Sigmoid colon (tissue), 7 donors: ENCODE data around the gene CACNG7. TPM values are rescaled to one million over a fixed set of nuclear protein-coding genes. Genes with fewer than 3 reads are reported as not detected.

Source experiments
- DNase-seq: peaks from one replicate; pipeline ENCODE4 v3.0.0-alpha.2; 2019
- H3K27ac ChIP-seq, 4 donors: fragments of 200-600 bp; sonication (generic); one replicate each; pipeline ENCODE4 v1.5.1; 2016 to 2019; ENCODE audit warnings: mild to moderate bottlenecking in 1 of 4
- H3K27me3 ChIP-seq, 3 donors: fragments of 200-600 bp; sonication (generic); one replicate each; pipeline ENCODE4 v1.5.1; 2019; ENCODE audit warnings: mild to moderate bottlenecking in 1 of 3
- H3K36me3 ChIP-seq, 4 donors: fragments of 200-600 bp; sonication (generic); one replicate each; pipeline ENCODE4 v1.5.1; 2016 to 2019
- H3K4me1 ChIP-seq, 4 donors: fragments of 200-600 bp; sonication (generic); one replicate each; pipeline ENCODE4 v1.5.1; 2017 to 2019
- H3K4me3 ChIP-seq, 4 donors: fragments of 200-600 bp; sonication (generic); one replicate each; pipeline ENCODE4 v1.5.1; 2017 to 2019; ENCODE audit warnings: mild to moderate bottlenecking in 2 of 4, moderate library complexity in 1 of 4
- H3K9me3 ChIP-seq, 4 donors: fragments of 200-600 bp in 3 of 4; sonication (generic) in 3 of 4; one replicate each; pipeline versions ENCODE4 v1.5.1 to v1.6.1; 2013 to 2019
- CTCF ChIP-seq, 4 experiments: fragments of 450-650 bp in 3 of 4; fragments of 200-600 bp in 1 of 4; IDR thresholded peaks; one replicate each; pipeline ENCODE4 v1.5.1; 2016 to 2019; ENCODE audit warnings: antibody characterized with exemption in 4 of 4, mild to moderate bottlenecking in 3 of 4, moderate library complexity in 2 of 4
- EP300 ChIP-seq, 4 donors: sonication (generic); formaldehyde crosslinking; IDR thresholded peaks; one replicate each; pipeline ENCODE4 v1.6.1; 2017; ENCODE audit warnings: antibody characterized with exemption in 4 of 4
- POLR2A ChIP-seq, 2 donors: fragments of 450-650 bp; IDR thresholded peaks; one replicate each; pipeline ENCODE4 v1.6.1; 2016; ENCODE audit warnings: antibody characterized with exemption in 2 of 2, mild to moderate bottlenecking in 2 of 2, moderate library complexity in 2 of 2
- POLR2AphosphoS5 ChIP-seq, 4 donors: sonication (generic); formaldehyde crosslinking; IDR thresholded peaks; one replicate each; pipeline ENCODE4 v1.6.1; 2017; ENCODE audit warnings: antibody characterized with exemption in 4 of 4
- WGBS, 2 donors: extraction: QIAGEN DNeasy Blood & Tissue Kit; methylation state at CpG; one replicate each; pipeline ENCODE4 v1.1.7; 2013; 5-methylcytosine and 5-hydroxymethylcytosine counted together
- intact Hi-C: fragments of 100-400 bp; cut with DNase I; formaldehyde crosslinking; loops from one replicate; pipeline ENCODE4 v1.15.1; 2023
- polyA plus RNA-seq, 3 donors: library from polyadenylated mRNA; stranded (reverse); fragments of 200-250 nt; gene quantifications; one replicate each; pipeline ENCODE4 v1.2.3, GENCODE V29; 2013
- total RNA-seq, 4 donors: library from RNA; depleted of rRNA; stranded (reverse); fragments of >200 nt; gene quantifications; one replicate each; pipeline ENCODE4 v1.1.0, GENCODE V29; 2016
- donor health status: healthy with polysubstance abuse.
- donor health status: Bipolar disorder and iron deficiency.
- donor health status: healthy.

CACNG7 gene
- total and polyA plus RNA-seq, 7 donors, result 0.20 TPM; not detected in 6

- no peak for TF ChIP-seq POLR2AphosphoS5 (IDR thresholded peaks at IDR 0.05)
- TF ChIP-seq EP300 (IDR thresholded peaks at IDR 0.05), result no peak
- no peak for TF ChIP-seq POLR2A (IDR thresholded peaks at IDR 0.05)
- no peak for TF ChIP-seq CTCF (IDR thresholded peaks at IDR 0.05)
Observed at GRCh38 chr19:53960886-53961285, 51.8 kb downstream of the CACNG7 start.

GRCh38 chr19:53961523-53962356 is 52.7 kb downstream of the CACNG7 start:
- no peak overlapping the region for H3K4me3 ChIP-seq
- H3K27me3 ChIP-seq, result peaks cover 25 to 98% (median 70%) of the 10 kb centered on the region in 3 donors
- H3K27ac ChIP-seq, result no peak overlapping the region
- TF ChIP-seq EP300 (IDR thresholded peaks at IDR 0.05) (no peak), CTCF (IDR thresholded peaks at IDR 0.05) (no peak), POLR2AphosphoS5 (IDR thresholded peaks at IDR 0.05) (no peak), POLR2A (IDR thresholded peaks at IDR 0.05) (no peak)
- no peaks in the 10 kb centered on the region for H3K4me1 ChIP-seq
- intact Hi-C loops, result no loop called here
- no peak for DNase-seq
- no peaks in the 10 kb centered on the region for H3K36me3 ChIP-seq
- WGBS, 2 donors, result 4 to 15% methylated on average over 32 of the region's 32 CpGs
- H3K9me3 ChIP-seq, result no peaks in the 10 kb centered on the region

More at GRCh38 chr19:53960886-53961285, 51.8 kb downstream of the CACNG7 start:
- intact Hi-C loops, result no loop called here
- no peak for DNase-seq
- 7 to 16% methylated on average over 8 of the region's 8 CpGs for WGBS, 2 donors
- H3K27me3 ChIP-seq, result peaks cover 25 to 98% (median 70%) of the 10 kb centered on the region in 3 donors
- H3K27ac ChIP-seq, result no peak overlapping the region
- H3K9me3 ChIP-seq, result no peaks in the 10 kb centered on the region
- no peaks in the 10 kb centered on the region for H3K36me3 ChIP-seq
- H3K4me1 ChIP-seq, result no peaks in the 10 kb centered on the region
- H3K4me3 ChIP-seq, result no peak overlapping the region

GRCh38 chr19:53962887-53963431 is 53.9 kb downstream of the CACNG7 start, which contains the start of gene CACNG8:
CACNG8 (plus strand) TSS chr19:53962937.
- Histone ChIP-seq H3K4me3 (no peak within 1 kb of the TSS), H3K27ac (no peak within 1 kb of the TSS), H3K36me3 (no peaks in the 10 kb centered on the region), H3K9me3 (no peaks in the 10 kb centered on the region), H3K4me1 (no peaks in the 10 kb centered on the region), H3K27me3 (peaks cover 17 to 94% (median 59%) of the 10 kb centered on the region in 3 donors)
- WGBS, 2 donors, result 4 to 19% methylated on average over 54 to 55 of the region's 55 CpGs
- intact Hi-C loops, result no loop called here
- no peak for DNase-seq
- TF ChIP-seq POLR2A (IDR thresholded peaks at IDR 0.05) (no peak), CTCF (IDR thresholded peaks at IDR 0.05) (no peak), POLR2AphosphoS5 (IDR thresholded peaks at IDR 0.05) (no peak), EP300 (IDR thresholded peaks at IDR 0.05) (no peak)

- H3K36me3 ChIP-seq, result no peaks in the 10 kb centered on the region
- no peak for DNase-seq
- no peaks in the 10 kb centered on the region for H3K4me1 ChIP-seq
- H3K27me3 ChIP-seq, result peaks cover 15 to 83% (median 40%) of the 10 kb centered on the region in 3 donors
- peak overlapping the region in 1 of 4 donors; percentile 5 for H3K4me3 ChIP-seq
- H3K9me3 ChIP-seq, result no peaks in the 10 kb centered on the region
- H3K27ac ChIP-seq, result no peak overlapping the region
- intact Hi-C loops, result no loop called here
- TF ChIP-seq EP300 (IDR thresholded peaks at IDR 0.05) (no peak), POLR2A (IDR thresholded peaks at IDR 0.05) (no peak), CTCF (IDR thresholded peaks at IDR 0.05) (no peak)
- WGBS, 2 donors, result 67 to 73% methylated on average over 11 of the region's 11 CpGs
Observed at GRCh38 chr19:53965091-53965490, 56.0 kb downstream of the CACNG7 start.
